LNCaP clone FGC (cell line): ENCODE measurements around the gene GATA1.

Experiments used
- DNase-seq: peaks from one replicate; pipeline ENCODE4 v3.0.0-alpha.2; 2011; ENCODE audit warnings: low read depth
- H3K4me3 ChIP-seq: 2 replicates; pipeline ENCODE4 v1.5.1; 2011; ENCODE audit warnings: mild to moderate bottlenecking, low read depth, low read length, control low read depth
- TF ChIP-seq, protein P1 (sequence below): IDR thresholded peaks from 2 replicates; pipeline ENCODE4 v1.5.1; 2012; ENCODE audit warnings: mild to moderate bottlenecking; ENCODE audit not compliant: control insufficient read depth, insufficient read depth; ENCODE audit errors: extremely low read depth

The GATA1 gene

GRCh38 chrX:48789366-48790220, 3.2 kb downstream of the GATA1 start:
- no peak overlapping the region for H3K4me3 ChIP-seq
- DNase-seq, result no peak
- TF ChIP-seq, protein P1, sequence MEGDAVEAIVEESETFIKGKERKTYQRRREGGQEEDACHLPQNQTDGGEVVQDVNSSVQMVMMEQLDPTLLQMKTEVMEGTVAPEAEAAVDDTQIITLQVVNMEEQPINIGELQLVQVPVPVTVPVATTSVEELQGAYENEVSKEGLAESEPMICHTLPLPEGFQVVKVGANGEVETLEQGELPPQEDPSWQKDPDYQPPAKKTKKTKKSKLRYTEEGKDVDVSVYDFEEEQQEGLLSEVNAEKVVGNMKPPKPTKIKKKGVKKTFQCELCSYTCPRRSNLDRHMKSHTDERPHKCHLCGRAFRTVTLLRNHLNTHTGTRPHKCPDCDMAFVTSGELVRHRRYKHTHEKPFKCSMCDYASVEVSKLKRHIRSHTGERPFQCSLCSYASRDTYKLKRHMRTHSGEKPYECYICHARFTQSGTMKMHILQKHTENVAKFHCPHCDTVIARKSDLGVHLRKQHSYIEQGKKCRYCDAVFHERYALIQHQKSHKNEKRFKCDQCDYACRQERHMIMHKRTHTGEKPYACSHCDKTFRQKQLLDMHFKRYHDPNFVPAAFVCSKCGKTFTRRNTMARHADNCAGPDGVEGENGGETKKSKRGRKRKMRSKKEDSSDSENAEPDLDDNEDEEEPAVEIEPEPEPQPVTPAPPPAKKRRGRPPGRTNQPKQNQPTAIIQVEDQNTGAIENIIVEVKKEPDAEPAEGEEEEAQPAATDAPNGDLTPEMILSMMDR, result no peak

GRCh38 chrX:48790477-48790876, 4.1 kb downstream of the GATA1 start:
- H3K4me3 ChIP-seq, result no peak overlapping the region
- TF ChIP-seq, protein P1, result no peak
- no peak for DNase-seq

GRCh38 chrX:48791063-48791820, 4.9 kb downstream of the GATA1 start:
- DNase-seq, result no peak
- no peak overlapping the region for H3K4me3 ChIP-seq
- TF ChIP-seq, protein P1, result no peak

GRCh38 chrX:48792219-48792618, 5.8 kb downstream of the GATA1 start:
- no peak overlapping the region for H3K4me3 ChIP-seq
- no peak for DNase-seq
- TF ChIP-seq, protein P1, result no peak

DNA sequence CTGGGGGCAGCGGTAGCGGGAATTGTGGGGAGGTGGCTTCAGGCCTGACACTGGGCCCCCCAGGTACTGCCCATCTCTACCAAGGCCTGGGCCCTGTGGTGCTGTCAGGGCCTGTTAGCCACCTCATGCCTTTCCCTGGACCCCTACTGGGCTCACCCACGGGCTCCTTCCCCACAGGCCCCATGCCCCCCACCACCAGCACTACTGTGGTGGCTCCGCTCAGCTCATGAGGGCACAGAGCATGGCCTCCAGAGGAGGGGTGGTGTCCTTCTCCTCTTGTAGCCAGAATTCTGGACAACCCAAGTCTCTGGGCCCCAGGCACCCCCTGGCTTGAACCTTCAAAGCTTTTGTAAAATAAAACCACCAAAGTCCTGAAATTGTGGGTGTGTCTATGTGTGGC, 7.5 kb downstream of the GATA1 start:
- DNase-seq, result no peak
- TF ChIP-seq, protein P1, result no peak
- no peak overlapping the region for H3K4me3 ChIP-seq

- no peak overlapping the region for H3K4me3 ChIP-seq
- TF ChIP-seq, protein P1, result no peak
- DNase-seq, result no peak
Measured at GRCh38 chrX:48794340-48794910, 8.0 kb downstream of the GATA1 start.
